ENCODE results near the gene TOR4A. TPM values are rescaled to one million over a fixed set of nuclear protein-coding genes. Genes with fewer than 3 reads are reported as not detected.

TOR4A gene
- total and polyA plus RNA-seq, 9 of the 15 experiments (the other 6 are each of a cell fraction or from before 2014, with no cell fraction given), result 3.9 to 49.2 (median 8.8) TPM

DNA sequence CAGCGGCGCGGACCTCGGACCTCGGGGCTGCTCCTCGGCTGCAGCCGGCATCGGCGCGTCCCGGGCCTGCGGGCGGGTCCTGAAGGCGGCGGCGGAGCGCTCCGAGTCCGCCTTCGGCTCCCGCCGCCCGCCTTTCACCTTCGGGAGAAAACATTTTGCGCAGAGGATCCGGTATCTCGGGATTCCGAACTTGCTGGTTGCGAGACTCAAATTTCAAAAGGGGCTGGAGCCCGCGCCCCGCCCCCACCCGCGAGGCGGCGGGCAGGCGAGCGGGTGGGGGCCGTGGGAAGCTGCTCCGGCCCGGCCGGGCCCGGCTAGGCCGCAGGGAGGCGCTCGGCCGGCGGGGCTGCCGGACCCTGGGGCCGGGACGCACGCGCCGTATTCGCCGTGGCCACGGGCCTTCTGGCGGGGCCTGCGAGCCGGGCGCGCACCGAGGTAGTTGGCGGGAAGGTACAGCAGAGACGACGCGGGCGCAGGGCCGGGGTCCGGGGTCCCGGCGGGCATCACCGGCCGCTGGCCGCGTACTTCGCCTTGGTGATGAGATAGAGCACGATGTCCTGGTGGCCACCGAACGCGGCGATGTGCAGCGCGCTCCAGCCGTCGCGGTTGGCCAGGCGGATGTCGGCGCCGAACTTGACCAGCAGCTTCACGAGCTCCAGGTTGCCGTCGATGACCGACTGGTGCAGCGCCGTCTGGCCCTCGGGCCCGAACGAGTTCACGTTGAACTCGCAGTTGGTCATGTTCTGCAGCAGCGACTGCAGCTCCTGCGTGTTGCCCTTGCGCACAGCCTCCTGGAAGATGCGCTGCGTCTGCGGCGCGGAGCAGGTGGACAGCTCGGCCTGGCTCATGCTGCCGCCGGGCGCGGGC lies 23.8 kb downstream of the TOR4A start (continued):
- peak; percentile 59; the same call in 1 of the 2 replicates for TF ChIP-seq HDAC6 (IDR thresholded peaks at IDR 0.05; ENCODE audit: low read depth, low read length)
- TF ChIP-seq, protein P1, sequence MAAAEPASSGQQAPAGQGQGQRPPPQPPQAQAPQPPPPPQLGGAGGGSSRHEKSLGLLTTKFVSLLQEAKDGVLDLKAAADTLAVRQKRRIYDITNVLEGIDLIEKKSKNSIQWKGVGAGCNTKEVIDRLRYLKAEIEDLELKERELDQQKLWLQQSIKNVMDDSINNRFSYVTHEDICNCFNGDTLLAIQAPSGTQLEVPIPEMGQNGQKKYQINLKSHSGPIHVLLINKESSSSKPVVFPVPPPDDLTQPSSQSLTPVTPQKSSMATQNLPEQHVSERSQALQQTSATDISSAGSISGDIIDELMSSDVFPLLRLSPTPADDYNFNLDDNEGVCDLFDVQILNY (CRISPR knock-in tag; IDR thresholded peaks at IDR 0.05), result 0 out of 2 replicates have a peak, but pooled peaks have one; percentile 23
- TF ChIP-seq DMBX1 (CRISPR knock-in tag; IDR thresholded peaks at IDR 0.05; ENCODE audit: borderline replicate concordance), result 0 out of 2 replicates have a peak, but pooled peaks have one; percentile 45
- no peak for TF ChIP-seq POLR2AphosphoS5 (IDR thresholded peaks at IDR 0.05; ENCODE audit: control insufficient read depth, insufficient read depth, low read depth, low read length)
- TF ChIP-seq CBFB (CRISPR knock-in tag; IDR thresholded peaks at IDR 0.05), result peak; percentile 81; the same call in 1 of the 2 replicates
- no peak for TF ChIP-seq CEBPB (tag; IDR thresholded peaks at IDR 0.05)
- TF ChIP-seq NR2C2 (CRISPR knock-in tag; IDR thresholded peaks at IDR 0.05), result 0 out of 2 replicates have a peak, but pooled peaks have one; percentile 42
- no peak; the same call in none of the 2 replicates for TF ChIP-seq NR2C2 (tag; IDR thresholded peaks at IDR 0.05)
- no peak for TF ChIP-seq ATF1 (CRISPR knock-in tag; IDR thresholded peaks at IDR 0.05)
- TF ChIP-seq ATF1 (tag; IDR thresholded peaks at IDR 0.05), result peak; percentile 49; the same call in 1 of the 2 replicates
- TF ChIP-seq TEAD1 (CRISPR knock-in tag; IDR thresholded peaks at IDR 0.05), result peak in 1 of 2 experiments; percentile 55; a peak in 1 of 4 replicates
- TF ChIP-seq RBM25 (IDR thresholded peaks at IDR 0.05; ENCODE audit: low read depth, low read length, severe bottlenecking), result no peak
- TF ChIP-seq, protein P2, sequence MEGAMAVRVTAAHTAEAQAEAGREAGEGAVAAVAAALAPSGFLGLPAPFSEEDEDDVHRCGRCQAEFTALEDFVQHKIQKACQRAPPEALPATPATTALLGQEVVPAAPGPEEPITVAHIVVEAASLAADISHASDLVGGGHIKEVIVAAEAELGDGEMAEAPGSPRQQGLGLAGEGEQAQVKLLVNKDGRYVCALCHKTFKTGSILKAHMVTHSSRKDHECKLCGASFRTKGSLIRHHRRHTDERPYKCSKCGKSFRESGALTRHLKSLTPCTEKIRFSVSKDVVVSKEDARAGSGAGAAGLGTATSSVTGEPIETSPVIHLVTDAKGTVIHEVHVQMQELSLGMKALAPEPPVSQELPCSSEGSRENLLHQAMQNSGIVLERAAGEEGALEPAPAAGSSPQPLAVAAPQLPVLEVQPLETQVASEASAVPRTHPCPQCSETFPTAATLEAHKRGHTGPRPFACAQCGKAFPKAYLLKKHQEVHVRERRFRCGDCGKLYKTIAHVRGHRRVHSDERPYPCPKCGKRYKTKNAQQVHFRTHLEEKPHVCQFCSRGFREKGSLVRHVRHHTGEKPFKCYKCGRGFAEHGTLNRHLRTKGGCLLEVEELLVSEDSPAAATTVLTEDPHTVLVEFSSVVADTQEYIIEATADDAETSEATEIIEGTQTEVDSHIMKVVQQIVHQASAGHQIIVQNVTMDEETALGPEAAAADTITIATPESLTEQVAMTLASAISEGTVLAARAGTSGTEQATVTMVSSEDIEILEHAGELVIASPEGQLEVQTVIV (CRISPR knock-in tag; IDR thresholded peaks at IDR 0.05; ENCODE audit: borderline replicate concordance), result no peak
- TF ChIP-seq, protein P3, sequence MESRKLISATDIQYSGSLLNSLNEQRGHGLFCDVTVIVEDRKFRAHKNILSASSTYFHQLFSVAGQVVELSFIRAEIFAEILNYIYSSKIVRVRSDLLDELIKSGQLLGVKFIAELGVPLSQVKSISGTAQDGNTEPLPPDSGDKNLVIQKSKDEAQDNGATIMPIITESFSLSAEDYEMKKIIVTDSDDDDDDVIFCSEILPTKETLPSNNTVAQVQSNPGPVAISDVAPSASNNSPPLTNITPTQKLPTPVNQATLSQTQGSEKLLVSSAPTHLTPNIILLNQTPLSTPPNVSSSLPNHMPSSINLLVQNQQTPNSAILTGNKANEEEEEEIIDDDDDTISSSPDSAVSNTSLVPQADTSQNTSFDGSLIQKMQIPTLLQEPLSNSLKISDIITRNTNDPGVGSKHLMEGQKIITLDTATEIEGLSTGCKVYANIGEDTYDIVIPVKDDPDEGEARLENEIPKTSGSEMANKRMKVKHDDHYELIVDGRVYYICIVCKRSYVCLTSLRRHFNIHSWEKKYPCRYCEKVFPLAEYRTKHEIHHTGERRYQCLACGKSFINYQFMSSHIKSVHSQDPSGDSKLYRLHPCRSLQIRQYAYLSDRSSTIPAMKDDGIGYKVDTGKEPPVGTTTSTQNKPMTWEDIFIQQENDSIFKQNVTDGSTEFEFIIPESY (CRISPR knock-in tag; IDR thresholded peaks at IDR 0.05), result peak; percentile 72
- TF ChIP-seq RAD51 (IDR thresholded peaks at IDR 0.05; ENCODE audit: borderline replicate concordance, low read depth), result no peak
- TF ChIP-seq CXXC5 (CRISPR knock-in tag; IDR thresholded peaks at IDR 0.05), result peak; percentile 97
- TF ChIP-seq ZSCAN32 (CRISPR knock-in tag; IDR thresholded peaks at IDR 0.05), result no peak
- TF ChIP-seq ZNF12 (CRISPR knock-in tag; IDR thresholded peaks at IDR 0.05), result 0 out of 2 replicates have a peak, but pooled peaks have one; percentile 50
- TF ChIP-seq, protein P4, sequence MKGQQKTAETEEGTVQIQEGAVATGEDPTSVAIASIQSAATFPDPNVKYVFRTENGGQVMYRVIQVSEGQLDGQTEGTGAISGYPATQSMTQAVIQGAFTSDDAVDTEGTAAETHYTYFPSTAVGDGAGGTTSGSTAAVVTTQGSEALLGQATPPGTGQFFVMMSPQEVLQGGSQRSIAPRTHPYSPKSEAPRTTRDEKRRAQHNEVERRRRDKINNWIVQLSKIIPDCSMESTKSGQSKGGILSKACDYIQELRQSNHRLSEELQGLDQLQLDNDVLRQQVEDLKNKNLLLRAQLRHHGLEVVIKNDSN (CRISPR knock-in tag; IDR thresholded peaks at IDR 0.05), result peak; percentile 47; the same call in 1 of the 2 replicates
